ENCODE results near the gene TM9SF4.

The TM9SF4 gene

DNA sequence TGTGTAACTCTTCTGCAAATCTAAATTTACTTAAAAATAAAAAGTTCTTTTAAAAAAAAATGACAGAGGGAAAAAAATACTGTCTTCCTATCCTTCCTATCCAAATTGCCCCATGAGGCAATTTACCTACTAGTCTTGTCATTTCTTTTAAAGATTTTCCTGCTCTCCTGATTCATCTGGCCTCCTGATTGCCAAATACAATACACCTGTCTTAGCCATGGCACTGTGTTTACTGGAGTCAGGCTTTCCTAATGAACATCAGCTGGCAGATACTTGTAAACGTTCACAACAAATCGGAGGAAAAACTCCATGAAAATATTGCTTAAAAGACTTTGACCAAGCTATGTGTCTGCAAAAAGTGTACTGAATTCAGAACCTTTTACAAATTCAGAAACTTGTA, 21.5 kb downstream of the TM9SF4 start:
- no peak for ATAC-seq
- TF ChIP-seq, protein P1, sequence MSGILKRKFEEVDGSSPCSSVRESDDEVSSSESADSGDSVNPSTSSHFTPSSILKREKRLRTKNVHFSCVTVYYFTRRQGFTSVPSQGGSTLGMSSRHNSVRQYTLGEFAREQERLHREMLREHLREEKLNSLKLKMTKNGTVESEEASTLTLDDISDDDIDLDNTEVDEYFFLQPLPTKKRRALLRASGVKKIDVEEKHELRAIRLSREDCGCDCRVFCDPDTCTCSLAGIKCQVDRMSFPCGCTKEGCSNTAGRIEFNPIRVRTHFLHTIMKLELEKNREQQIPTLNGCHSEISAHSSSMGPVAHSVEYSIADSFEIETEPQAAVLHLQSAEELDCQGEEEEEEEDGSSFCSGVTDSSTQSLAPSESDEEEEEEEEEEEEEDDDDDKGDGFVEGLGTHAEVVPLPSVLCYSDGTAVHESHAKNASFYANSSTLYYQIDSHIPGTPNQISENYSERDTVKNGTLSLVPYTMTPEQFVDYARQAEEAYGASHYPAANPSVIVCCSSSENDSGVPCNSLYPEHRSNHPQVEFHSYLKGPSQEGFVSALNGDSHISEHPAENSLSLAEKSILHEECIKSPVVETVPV (CRISPR knock-in tag; IDR thresholded peaks at IDR 0.05): no peak
- TF ChIP-seq ISL1 (CRISPR knock-in tag; IDR thresholded peaks at IDR 0.05): no peak
- TF ChIP-seq ZC3H10 (CRISPR knock-in tag; IDR thresholded peaks at IDR 0.05): no peak
- TF ChIP-seq ESRRG (CRISPR knock-in tag; IDR thresholded peaks at IDR 0.05): no peak
- TF ChIP-seq ZNF565 (CRISPR knock-in tag; conservative IDR thresholded peaks at IDR 0.05; ENCODE audit: low read depth): no peak
- TF ChIP-seq SNAI2 (CRISPR knock-in tag; IDR thresholded peaks at IDR 0.05): no peak
- TF ChIP-seq, protein P2, sequence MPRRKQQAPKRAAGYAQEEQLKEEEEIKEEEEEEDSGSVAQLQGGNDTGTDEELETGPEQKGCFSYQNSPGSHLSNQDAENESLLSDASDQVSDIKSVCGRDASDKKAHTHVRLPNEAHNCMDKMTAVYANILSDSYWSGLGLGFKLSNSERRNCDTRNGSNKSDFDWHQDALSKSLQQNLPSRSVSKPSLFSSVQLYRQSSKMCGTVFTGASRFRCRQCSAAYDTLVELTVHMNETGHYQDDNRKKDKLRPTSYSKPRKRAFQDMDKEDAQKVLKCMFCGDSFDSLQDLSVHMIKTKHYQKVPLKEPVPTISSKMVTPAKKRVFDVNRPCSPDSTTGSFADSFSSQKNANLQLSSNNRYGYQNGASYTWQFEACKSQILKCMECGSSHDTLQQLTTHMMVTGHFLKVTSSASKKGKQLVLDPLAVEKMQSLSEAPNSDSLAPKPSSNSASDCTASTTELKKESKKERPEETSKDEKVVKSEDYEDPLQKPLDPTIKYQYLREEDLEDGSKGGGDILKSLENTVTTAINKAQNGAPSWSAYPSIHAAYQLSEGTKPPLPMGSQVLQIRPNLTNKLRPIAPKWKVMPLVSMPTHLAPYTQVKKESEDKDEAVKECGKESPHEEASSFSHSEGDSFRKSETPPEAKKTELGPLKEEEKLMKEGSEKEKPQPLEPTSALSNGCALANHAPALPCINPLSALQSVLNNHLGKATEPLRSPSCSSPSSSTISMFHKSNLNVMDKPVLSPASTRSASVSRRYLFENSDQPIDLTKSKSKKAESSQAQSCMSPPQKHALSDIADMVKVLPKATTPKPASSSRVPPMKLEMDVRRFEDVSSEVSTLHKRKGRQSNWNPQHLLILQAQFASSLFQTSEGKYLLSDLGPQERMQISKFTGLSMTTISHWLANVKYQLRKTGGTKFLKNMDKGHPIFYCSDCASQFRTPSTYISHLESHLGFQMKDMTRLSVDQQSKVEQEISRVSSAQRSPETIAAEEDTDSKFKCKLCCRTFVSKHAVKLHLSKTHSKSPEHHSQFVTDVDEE (CRISPR knock-in tag; IDR thresholded peaks at IDR 0.05): no peak
- no peak for TF ChIP-seq RARB (CRISPR knock-in tag; IDR thresholded peaks at IDR 0.05)
- TF ChIP-seq OSR1 (CRISPR knock-in tag; IDR thresholded peaks at IDR 0.05): no peak
- TF ChIP-seq ZNF8 (CRISPR knock-in tag; IDR thresholded peaks at IDR 0.05): no peak
- no peak for TF ChIP-seq ARNTL (CRISPR knock-in tag; IDR thresholded peaks at IDR 0.05; ENCODE audit: borderline replicate concordance, low read depth)
- TF ChIP-seq, protein P3, sequence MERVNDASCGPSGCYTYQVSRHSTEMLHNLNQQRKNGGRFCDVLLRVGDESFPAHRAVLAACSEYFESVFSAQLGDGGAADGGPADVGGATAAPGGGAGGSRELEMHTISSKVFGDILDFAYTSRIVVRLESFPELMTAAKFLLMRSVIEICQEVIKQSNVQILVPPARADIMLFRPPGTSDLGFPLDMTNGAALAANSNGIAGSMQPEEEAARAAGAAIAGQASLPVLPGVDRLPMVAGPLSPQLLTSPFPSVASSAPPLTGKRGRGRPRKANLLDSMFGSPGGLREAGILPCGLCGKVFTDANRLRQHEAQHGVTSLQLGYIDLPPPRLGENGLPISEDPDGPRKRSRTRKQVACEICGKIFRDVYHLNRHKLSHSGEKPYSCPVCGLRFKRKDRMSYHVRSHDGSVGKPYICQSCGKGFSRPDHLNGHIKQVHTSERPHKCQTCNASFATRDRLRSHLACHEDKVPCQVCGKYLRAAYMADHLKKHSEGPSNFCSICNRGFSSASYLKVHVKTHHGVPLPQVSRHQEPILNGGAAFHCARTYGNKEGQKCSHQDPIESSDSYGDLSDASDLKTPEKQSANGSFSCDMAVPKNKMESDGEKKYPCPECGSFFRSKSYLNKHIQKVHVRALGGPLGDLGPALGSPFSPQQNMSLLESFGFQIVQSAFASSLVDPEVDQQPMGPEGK (CRISPR knock-in tag; IDR thresholded peaks at IDR 0.05; ENCODE audit: borderline replicate concordance): no peak
- no peak for TF ChIP-seq PPARA (CRISPR knock-in tag; IDR thresholded peaks at IDR 0.05; ENCODE audit: borderline replicate concordance)
- TF ChIP-seq, protein P4, sequence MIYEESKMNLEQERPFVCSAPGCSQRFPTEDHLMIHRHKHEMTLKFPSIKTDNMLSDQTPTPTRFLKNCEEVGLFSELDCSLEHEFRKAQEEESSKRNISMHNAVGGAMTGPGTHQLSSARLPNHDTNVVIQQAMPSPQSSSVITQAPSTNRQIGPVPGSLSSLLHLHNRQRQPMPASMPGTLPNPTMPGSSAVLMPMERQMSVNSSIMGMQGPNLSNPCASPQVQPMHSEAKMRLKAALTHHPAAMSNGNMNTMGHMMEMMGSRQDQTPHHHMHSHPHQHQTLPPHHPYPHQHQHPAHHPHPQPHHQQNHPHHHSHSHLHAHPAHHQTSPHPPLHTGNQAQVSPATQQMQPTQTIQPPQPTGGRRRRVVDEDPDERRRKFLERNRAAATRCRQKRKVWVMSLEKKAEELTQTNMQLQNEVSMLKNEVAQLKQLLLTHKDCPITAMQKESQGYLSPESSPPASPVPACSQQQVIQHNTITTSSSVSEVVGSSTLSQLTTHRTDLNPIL (CRISPR knock-in tag; IDR thresholded peaks at IDR 0.05; ENCODE audit: low read depth): no peak
- TF ChIP-seq CSDC2 (CRISPR knock-in tag; IDR thresholded peaks at IDR 0.05): no peak
- TF ChIP-seq, protein P5, sequence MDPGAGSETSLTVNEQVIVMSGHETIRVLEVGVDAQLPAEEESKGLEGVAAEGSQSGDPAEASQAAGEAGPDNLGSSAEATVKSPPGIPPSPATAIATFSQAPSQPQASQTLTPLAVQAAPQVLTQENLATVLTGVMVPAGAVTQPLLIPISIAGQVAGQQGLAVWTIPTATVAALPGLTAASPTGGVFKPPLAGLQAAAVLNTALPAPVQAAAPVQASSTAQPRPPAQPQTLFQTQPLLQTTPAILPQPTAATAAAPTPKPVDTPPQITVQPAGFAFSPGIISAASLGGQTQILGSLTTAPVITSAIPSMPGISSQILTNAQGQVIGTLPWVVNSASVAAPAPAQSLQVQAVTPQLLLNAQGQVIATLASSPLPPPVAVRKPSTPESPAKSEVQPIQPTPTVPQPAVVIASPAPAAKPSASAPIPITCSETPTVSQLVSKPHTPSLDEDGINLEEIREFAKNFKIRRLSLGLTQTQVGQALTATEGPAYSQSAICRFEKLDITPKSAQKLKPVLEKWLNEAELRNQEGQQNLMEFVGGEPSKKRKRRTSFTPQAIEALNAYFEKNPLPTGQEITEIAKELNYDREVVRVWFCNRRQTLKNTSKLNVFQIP (CRISPR knock-in tag; IDR thresholded peaks at IDR 0.05; ENCODE audit: borderline replicate concordance, low read depth): no peak
- no peak for TF ChIP-seq TOX (CRISPR knock-in tag; IDR thresholded peaks at IDR 0.05; ENCODE audit: borderline replicate concordance)

DNA sequence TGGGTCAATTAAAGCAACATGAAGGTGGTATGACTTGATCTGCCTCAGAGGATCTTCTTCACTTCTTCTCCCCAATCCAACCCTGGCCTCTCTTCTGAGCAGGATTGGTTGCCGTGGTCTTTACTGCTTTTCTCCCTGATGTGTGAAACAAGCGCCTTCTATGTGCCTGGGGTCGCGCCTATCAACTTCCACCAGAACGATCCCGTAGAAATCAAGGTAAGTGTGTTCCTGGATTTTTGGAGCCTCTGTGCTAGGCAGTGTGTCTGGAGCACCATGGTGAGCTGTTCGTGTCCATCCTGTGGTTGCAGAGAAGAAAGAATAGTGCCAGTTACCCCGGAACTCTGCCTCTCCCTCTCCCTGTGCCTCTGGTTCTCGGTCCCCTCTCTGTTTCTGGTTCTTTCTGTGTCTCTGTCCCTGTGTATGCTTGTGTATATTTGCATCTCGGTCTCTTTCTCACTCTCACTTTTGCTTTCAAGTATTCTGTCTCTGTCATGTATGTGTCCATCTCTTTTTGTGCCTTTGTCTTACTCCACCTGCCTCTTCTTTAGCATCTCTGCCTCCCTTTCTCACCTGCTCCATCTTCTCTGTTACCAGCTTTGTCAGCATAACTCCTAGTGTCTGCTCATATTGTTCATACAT, 23.5 kb downstream of the TM9SF4 start:
- ATAC-seq: no peak
- TF ChIP-seq, protein P5 (CRISPR knock-in tag; IDR thresholded peaks at IDR 0.05; ENCODE audit: borderline replicate concordance, low read depth): no peak
- no peak for TF ChIP-seq ZFP30 (CRISPR knock-in tag; IDR thresholded peaks at IDR 0.05)
- no peak for TF ChIP-seq ZNF8 (CRISPR knock-in tag; IDR thresholded peaks at IDR 0.05)
- TF ChIP-seq TCF4 (CRISPR knock-in tag; IDR thresholded peaks at IDR 0.05; ENCODE audit: borderline replicate concordance): no peak
- TF ChIP-seq ZNF565 (CRISPR knock-in tag; conservative IDR thresholded peaks at IDR 0.05; ENCODE audit: low read depth): no peak
- no peak for TF ChIP-seq SNAI2 (CRISPR knock-in tag; IDR thresholded peaks at IDR 0.05)
- no peak for TF ChIP-seq ISL1 (CRISPR knock-in tag; IDR thresholded peaks at IDR 0.05)
- no peak for TF ChIP-seq ARNTL (CRISPR knock-in tag; IDR thresholded peaks at IDR 0.05; ENCODE audit: borderline replicate concordance, low read depth)
- no peak for TF ChIP-seq ESRRG (CRISPR knock-in tag; IDR thresholded peaks at IDR 0.05)
- no peak for TF ChIP-seq GLIS3 (CRISPR knock-in tag; IDR thresholded peaks at IDR 0.05)
- TF ChIP-seq ZC3H10 (CRISPR knock-in tag; IDR thresholded peaks at IDR 0.05): no peak
- TF ChIP-seq, protein P2 (CRISPR knock-in tag; IDR thresholded peaks at IDR 0.05): no peak
- no peak for TF ChIP-seq BACH2 (CRISPR knock-in tag; IDR thresholded peaks at IDR 0.05; ENCODE audit: borderline replicate concordance)
- TF ChIP-seq, protein P1 (CRISPR knock-in tag; IDR thresholded peaks at IDR 0.05): no peak
- no peak for TF ChIP-seq RARB (CRISPR knock-in tag; IDR thresholded peaks at IDR 0.05)
- TF ChIP-seq PPARA (CRISPR knock-in tag; IDR thresholded peaks at IDR 0.05; ENCODE audit: borderline replicate concordance): no peak
